ENCODE data around the gene STAT1. TPM values are rescaled to one million over a fixed set of nuclear protein-coding genes. Genes with fewer than 3 reads are reported as not detected.
A peak's percentile ranks its signal among the peaks of the same experiment; 100 is the strongest.

The STAT1 gene
- total and polyA plus RNA-seq, 9 of the 15 experiments (the other 6 are each of a cell fraction or from before 2014, with no cell fraction given) = 8.7 to 34.4 (median 26.8) TPM

- H3K9me3 ChIP-seq (replicated peaks; ENCODE audit: control insufficient read depth, insufficient read depth, low read depth, low read length) = no peaks in the 10 kb centered on the region
- WGBS (ENCODE audit: insufficient coverage, low coverage, missing lambda C conversion rate) = 0% methylated on average over 11 of the region's 14 CpGs
- intact Hi-C loops (cut with micrococcal nuclease) = no loop called here
- H3K9ac ChIP-seq (ENCODE audit: insufficient read depth in 1 of 2, low read depth in 2 of 2, low read length in 2 of 2) = peak overlapping the region; percentile 87 to 97
- in situ Hi-C loops (cut with MboI) = no loop called here
- CTCF ChIA-PET (ENCODE audit: low intra/inter-chr PET ratio) = no interaction called here
- FAIRE-seq (no peak), DNase-seq (ENCODE audit: extremely low read depth in 1 of 4, low spot score in 3 of 4) (no peak), ATAC-seq (no peak; the same call in 2 of the 3 replicates)
- H3K27me3 ChIP-seq (ENCODE audit: control insufficient read depth in 2 of 2, insufficient read depth in 2 of 2, low read length in 2 of 2) = no peaks in the 10 kb centered on the region
- POLR2A ChIA-PET = interaction anchor here (1.0 kb wide), 2 partner anchors 9 to 26 kb away, joined by 3 read pairs; no protein-coding TSS in a partner anchor
- H3K9me1 ChIP-seq (ENCODE audit: control insufficient read depth, insufficient read depth, low read length) = no peaks in the 10 kb centered on the region
- peak overlapping the region; percentile 92 for H3K4me3 ChIP-seq
- TF ChIP-seq DNMT1 (IDR thresholded peaks at IDR 0.05) (no peak), ZBTB9 (CRISPR knock-in tag; IDR thresholded peaks at IDR 0.05) (peak; percentile 20; the same call in 1 of the 2 replicates), NCOA6 (IDR thresholded peaks at IDR 0.05) (0 out of 2 replicates have a peak, but pooled peaks have one; percentile 60)
- H3K4me2 ChIP-seq (ENCODE audit: insufficient read depth, low read length) = peak overlapping the region; percentile 96
- H4K20me1 ChIP-seq (replicated peaks; ENCODE audit: control insufficient read depth, insufficient read depth, low read length) = no peaks in the 10 kb centered on the region
- H3K79me2 ChIP-seq (ENCODE audit: control insufficient read depth, insufficient read depth, low read length) = peaks cover 24% of the 10 kb centered on the region
- peaks cover 35% of the 10 kb centered on the region for H3K36me3 ChIP-seq (ENCODE audit: control insufficient read depth, insufficient read depth, low read length)
- peaks cover 5 to 8% of the 10 kb centered on the region in 2 experiments for H3K4me1 ChIP-seq (replicated peaks in 1 of 2; ENCODE audit: control insufficient read depth in 2 of 2, insufficient read depth in 2 of 2, low read length in 2 of 2)
- no TSS peak for BruUV-seq (replicated peaks)
- peak overlapping the region; percentile 80 for H3K27ac ChIP-seq (ENCODE audit: extremely low read depth, low read depth, low read length)
- peak overlapping the region; percentile 70 for H2AFZ ChIP-seq (ENCODE audit: low read depth, low read length)
These were observed 364 bp downstream of the STAT1 start for GRCh38 chr2:191013682-191013931.

All from K562 (cell line).